ENCODE results near the gene PLD3. TPM values are rescaled to one million over a fixed set of nuclear protein-coding genes. Genes with fewer than 3 reads are reported as not detected.

PLD3 gene
- total and polyA plus RNA-seq, 2 donors (not counting 3 experiments of a cell fraction or from before 2014, with no cell fraction given) = 166 to 479 TPM

GRCh38 chr19:40358773-40359172 lies 10.3 kb downstream of the PLD3 start:
- no TSS peak for BruUV-seq (replicated peaks)
- Histone ChIP-seq H3K27me3 (ENCODE audit: control insufficient read depth in 2 of 2, insufficient read depth in 2 of 2, low read length in 2 of 2) (no peaks in the 10 kb centered on the region), H3K9me3 (replicated peaks; ENCODE audit: control insufficient read depth, insufficient read depth, low read length) (no peaks in the 10 kb centered on the region), H3K27ac (ENCODE audit: insufficient read depth, low read depth, low read length) (no peak overlapping the region), H3K79me2 (ENCODE audit: control insufficient read depth, insufficient read depth, low read length) (peaks cover 7% of the 10 kb centered on the region), H3K9ac (replicated peaks; ENCODE audit: extremely low read depth, insufficient read depth, low read length) (no peak overlapping the region), H4K20me1 (replicated peaks; ENCODE audit: control insufficient read depth, extremely low read depth, insufficient read depth, low read length) (no peaks in the 10 kb centered on the region), H3K4me1 (ENCODE audit: control insufficient read depth, extremely low read depth, insufficient read depth, low read length) (peaks cover 4% of the 10 kb centered on the region), H3K4me3 (replicated peaks in 1 of 3; ENCODE audit: insufficient read depth in 1 of 3, low read depth in 1 of 3, low read length in 3 of 3) (no peak overlapping the region), H3K4me2 (ENCODE audit: insufficient read depth, low read length) (no peak overlapping the region), H3K36me3 (ENCODE audit: control insufficient read depth in 2 of 2, extremely low read depth in 1 of 2, insufficient read depth in 2 of 2, low read length in 2 of 2) (no peaks in the 10 kb centered on the region), H2AFZ (ENCODE audit: low read depth, low read length) (no peak overlapping the region), H3K9me1 (replicated peaks; ENCODE audit: control insufficient read depth, extremely low read depth, insufficient read depth, low read length) (no peaks in the 10 kb centered on the region)
- dilution Hi-C loops (cut with MboI; ENCODE audit: extremely low pct_ligation_motif_present, low sequenced_read_pairs) = no loop called here
- TF ChIP-seq POLR2A (IDR thresholded peaks at IDR 0.05; ENCODE audit: low read depth, low read length) (no peak), FOS (IDR thresholded peaks at IDR 0.05; ENCODE audit: borderline replicate concordance, insufficient read depth, low read length) (no peak)
- CTCF ChIA-PET = no interaction called here
- no peak for DNase-seq (ENCODE audit: low read depth, low spot score)
- FAIRE-seq = no peak
- POLR2A ChIA-PET = no interaction called here
- intact Hi-C loops (cut with micrococcal nuclease) = no loop called here

- Histone ChIP-seq H3K4me1 (ENCODE audit: control insufficient read depth, extremely low read depth, insufficient read depth, low read length) (peaks cover 4% of the 10 kb centered on the region), H3K79me2 (ENCODE audit: control insufficient read depth, insufficient read depth, low read length) (peaks cover 7% of the 10 kb centered on the region), H3K9me1 (replicated peaks; ENCODE audit: control insufficient read depth, extremely low read depth, insufficient read depth, low read length) (no peaks in the 10 kb centered on the region), H3K36me3 (ENCODE audit: control insufficient read depth in 2 of 2, extremely low read depth in 1 of 2, insufficient read depth in 2 of 2, low read length in 2 of 2) (no peaks in the 10 kb centered on the region), H3K9me3 (replicated peaks; ENCODE audit: control insufficient read depth, insufficient read depth, low read length) (no peaks in the 10 kb centered on the region), H3K27me3 (ENCODE audit: control insufficient read depth in 2 of 2, insufficient read depth in 2 of 2, low read length in 2 of 2) (no peaks in the 10 kb centered on the region), H3K4me2 (ENCODE audit: insufficient read depth, low read length) (no peak overlapping the region), H2AFZ (ENCODE audit: low read depth, low read length) (no peak overlapping the region), H3K4me3 (replicated peaks in 1 of 3; ENCODE audit: insufficient read depth in 1 of 3, low read depth in 1 of 3, low read length in 3 of 3) (no peak overlapping the region), H4K20me1 (replicated peaks; ENCODE audit: control insufficient read depth, extremely low read depth, insufficient read depth, low read length) (no peaks in the 10 kb centered on the region), H3K27ac (ENCODE audit: insufficient read depth, low read depth, low read length) (no peak overlapping the region), H3K9ac (replicated peaks; ENCODE audit: extremely low read depth, insufficient read depth, low read length) (no peak overlapping the region)
- BruUV-seq (replicated peaks) = no TSS peak
- dilution Hi-C loops (cut with MboI; ENCODE audit: extremely low pct_ligation_motif_present, low sequenced_read_pairs) (no loop called here), intact Hi-C loops (cut with micrococcal nuclease) (no loop called here)
- DNase-seq (ENCODE audit: low read depth, low spot score) (no peak), FAIRE-seq (no peak)
- POLR2A ChIA-PET = no interaction called here
- no peak for TF ChIP-seq POLR2AphosphoS5 (IDR thresholded peaks at IDR 0.05; ENCODE audit: insufficient read depth, low read depth, low read length)
- TF ChIP-seq POLR2A (IDR thresholded peaks at IDR 0.05; ENCODE audit: low read depth, low read length) = no peak
- no peak for TF ChIP-seq JUN (IDR thresholded peaks at IDR 0.05; ENCODE audit: borderline replicate concordance, insufficient read depth, insufficient read length, low read depth)
- no peak for TF ChIP-seq FOS (IDR thresholded peaks at IDR 0.05; ENCODE audit: borderline replicate concordance, insufficient read depth, low read length)
- TF ChIP-seq EZH2 (IDR thresholded peaks at IDR 0.05; ENCODE audit: borderline replicate concordance, low read depth, low read length, severe bottlenecking) = no peak
- TF ChIP-seq GATA2 (IDR thresholded peaks at IDR 0.05; ENCODE audit: insufficient read depth, insufficient read length, low read depth, low read length) = no peak
- no peak for TF ChIP-seq CTCF (IDR thresholded peaks at IDR 0.05; ENCODE audit: extremely low read depth in 1 of 2, insufficient read depth in 1 of 2, low read depth in 1 of 2, low read length in 2 of 2)
- TF ChIP-seq MAX (IDR thresholded peaks at IDR 0.05; ENCODE audit: insufficient read depth, insufficient read length) = no peak
- TF ChIP-seq MYC (IDR thresholded peaks at IDR 0.05; ENCODE audit: low read depth, low read length) = no peak
- CTCF ChIA-PET = no interaction called here
These were observed 11.7 kb downstream of the PLD3 start for GRCh38 chr19:40360020-40360707.

Data from endothelial cell of umbilical vein (primary cell).